HCT116 (cell line): ENCODE results near the gene MAP4K4.

Experiments used
- ATF3 ChIP-seq: IDR thresholded peaks from 2 replicates; pipeline ENCODE4 v1.6.1; 2012
- CBX3 ChIP-seq: IDR thresholded peaks from 2 replicates; pipeline ENCODE4 v1.6.1; 2012; ENCODE audit warnings: low read depth
- CTCF ChIP-seq, 3 experiments: fragments of 200-600 bp in 1 of 3; sonication (generic) in 1 of 3; IDR thresholded peaks in 2 of 3; conservative IDR thresholded peaks in 1 of 3; 2 replicates each; pipeline ENCODE4 v1.5.1; 2012 to 2017; ENCODE audit warnings: low read depth in 2 of 3, low read length in 2 of 3, antibody characterized with exemption in 1 of 3, borderline replicate concordance in 1 of 3, control low read depth in 1 of 3, mild to moderate bottlenecking in 1 of 3, mixed read lengths in 1 of 3, mixed run types in 1 of 3, moderate library complexity in 1 of 3; ENCODE audit not compliant: insufficient read depth in 1 of 3
- EZH2 ChIP-seq: fragments of 200-600 bp; sonication (generic); IDR thresholded peaks from 2 replicates; pipeline ENCODE4 v1.6.1; 2017; ENCODE audit warnings: antibody characterized with exemption, mixed run types
- MAX ChIP-seq: IDR thresholded peaks from 2 replicates; pipeline ENCODE4 v1.6.1; 2012
- POLR2A ChIP-seq: IDR thresholded peaks from 2 replicates; pipeline ENCODE4 v1.7.0; 2011; ENCODE audit warnings: borderline replicate concordance; ENCODE audit not compliant: insufficient read depth, insufficient read length; ENCODE audit errors: extremely low read depth
- POLR2AphosphoS5 ChIP-seq: IDR thresholded peaks from 2 replicates; pipeline ENCODE4 v1.6.1; 2011; ENCODE audit warnings: mild to moderate bottlenecking, low read depth, low read length, moderate library complexity
- RAD21 ChIP-seq: IDR thresholded peaks from 2 replicates; pipeline ENCODE4 v1.6.1; 2012; ENCODE audit warnings: low read depth, mild to moderate bottlenecking
- SIN3A ChIP-seq: IDR thresholded peaks from 2 replicates; pipeline ENCODE4 v1.6.1; 2012; ENCODE audit warnings: low read depth
- SP1 ChIP-seq: IDR thresholded peaks from 2 replicates; pipeline ENCODE4 v1.6.1; 2012; ENCODE audit warnings: low read depth
- ZBTB33 ChIP-seq: IDR thresholded peaks from 2 replicates; pipeline ENCODE4 v1.6.1; 2011; ENCODE audit warnings: mild to moderate bottlenecking, low read length, moderate library complexity; ENCODE audit not compliant: insufficient replicate concordance; ENCODE audit errors: extremely low read depth

GRCh38 chr2:101741775-101742520, 44.4 kb downstream of the MAP4K4 start:
- TF ChIP-seq CTCF (IDR thresholded peaks at IDR 0.05 in 2 of 3, conservative IDR thresholded peaks at IDR 0.05 in 1 of 3; ENCODE audit: borderline replicate concordance in 1 of 3, insufficient read depth in 1 of 3, low read depth in 2 of 3, low read length in 2 of 3), result no peak
- no peak for TF ChIP-seq MAX
- TF ChIP-seq RAD21, result no peak
- no peak for TF ChIP-seq EZH2
- no peak for TF ChIP-seq CBX3
- no peak for TF ChIP-seq POLR2AphosphoS5
- TF ChIP-seq ATF3, result no peak
- TF ChIP-seq ZBTB33, result no peak
- no peak for TF ChIP-seq POLR2A
- no peak for TF ChIP-seq SP1
- TF ChIP-seq SIN3A, result no peak
